Activated CD4-positive, alpha-beta T cell treated with anti-CD3 and anti-CD28 coated beads for 48 hours (primary cell): ENCODE results near the gene SV2A.
"Not testable (repeated sequence)": the region's sequence is repeated elsewhere in the genome, so short reads cannot be mapped to it uniquely, and the experiment has no call there.

ENCODE experiments used
- DNase-seq: peaks from one replicate; pipeline ENCODE4 v3.0.0-alpha.2; 2020

Gene SV2A

GRCh38 chr1:149885339-149886120 is 32.1 kb downstream of the SV2A start:
- DNase-seq, result peak; percentile 86

- peak; percentile 54 for DNase-seq
Measured at GRCh38 chr1:149884433-149885338, 33.0 kb downstream of the SV2A start.

DNA sequence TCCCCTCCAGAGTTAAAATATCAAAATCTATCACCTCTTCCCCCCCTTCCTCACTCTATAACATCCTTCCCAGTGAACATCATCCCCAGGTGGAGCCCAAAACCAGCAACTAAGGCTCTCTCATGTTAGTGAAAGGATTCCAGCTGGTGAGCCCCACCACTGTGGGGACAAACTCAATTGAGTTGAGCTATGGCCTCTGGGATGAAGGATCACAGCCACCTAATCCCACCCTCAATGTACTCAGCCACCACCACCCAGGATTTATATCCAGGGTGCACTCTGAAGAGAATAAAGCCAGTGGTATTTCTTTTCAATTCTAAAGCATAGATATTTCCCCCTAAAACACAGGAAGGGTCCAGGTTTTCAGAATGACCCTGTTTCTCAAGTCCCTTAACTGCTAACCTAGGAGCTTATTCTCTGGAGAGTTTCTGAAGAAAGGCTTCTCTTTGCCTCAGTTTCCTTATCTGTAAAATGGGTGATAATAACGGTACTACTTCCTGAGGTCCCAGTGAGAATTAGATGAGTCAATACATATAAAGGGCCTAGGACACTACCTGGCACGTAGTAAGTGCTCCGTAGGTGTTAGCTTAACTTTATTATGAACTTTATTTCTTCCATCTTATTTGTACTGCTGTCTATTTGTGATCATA is 33.9 kb downstream of the SV2A start:
- no peak for DNase-seq

DNA sequence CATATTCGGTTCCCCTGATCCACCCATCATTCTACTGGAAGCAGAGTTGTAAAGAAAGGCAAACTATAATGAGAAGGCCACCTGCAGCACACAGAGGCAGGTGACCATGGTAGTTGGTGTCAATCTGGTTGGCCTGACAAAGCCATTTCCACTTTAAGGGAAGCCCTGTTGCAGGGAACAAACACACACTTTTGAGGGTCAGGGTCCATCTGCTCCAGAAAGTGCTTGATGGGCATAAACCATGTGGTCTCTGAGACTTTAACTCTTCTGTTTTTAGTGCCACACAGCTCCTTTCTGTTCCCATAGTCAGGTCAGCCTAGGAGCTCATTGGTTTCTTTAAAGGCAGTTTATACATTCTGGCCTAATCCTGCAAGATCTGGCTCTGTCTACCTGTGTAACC is 35.8 kb downstream of the SV2A start:
- no peak for DNase-seq

GRCh38 chr1:149879556-149879955 is 38.1 kb downstream of the SV2A start:
- DNase-seq, result no peak

- no peak for DNase-seq
Measured at GRCh38 chr1:149877211-149877946, 40.3 kb downstream of the SV2A start.

- DNase-seq, result not testable (repeated sequence)
Measured at GRCh38 chr1:149873060-149873459, 44.6 kb downstream of the SV2A start.

DNA sequence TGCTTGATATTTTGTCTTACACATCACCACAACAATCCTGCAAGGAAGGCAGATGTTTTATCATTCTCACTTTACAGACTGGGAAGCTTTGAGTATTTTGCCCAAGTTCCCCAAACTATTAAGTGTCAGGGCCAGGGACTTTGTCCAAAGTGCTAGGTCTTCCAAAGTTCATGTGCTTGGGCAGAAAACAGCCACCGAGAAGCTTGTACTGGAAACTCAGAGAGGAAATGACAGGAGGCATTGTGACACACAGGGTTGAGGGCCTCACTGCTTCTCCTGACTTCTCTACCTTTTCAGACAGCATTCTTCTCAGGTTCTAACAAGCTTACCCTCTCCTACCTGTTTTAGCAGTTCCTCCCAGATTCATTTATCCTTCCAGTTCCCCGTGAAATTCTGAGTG is 50.8 kb downstream of the SV2A start:
- not testable (repeated sequence) for DNase-seq

GRCh38 chr1:149861497-149862054 is 56.1 kb downstream of the SV2A start:
- DNase-seq, result not testable (repeated sequence)

DNA sequence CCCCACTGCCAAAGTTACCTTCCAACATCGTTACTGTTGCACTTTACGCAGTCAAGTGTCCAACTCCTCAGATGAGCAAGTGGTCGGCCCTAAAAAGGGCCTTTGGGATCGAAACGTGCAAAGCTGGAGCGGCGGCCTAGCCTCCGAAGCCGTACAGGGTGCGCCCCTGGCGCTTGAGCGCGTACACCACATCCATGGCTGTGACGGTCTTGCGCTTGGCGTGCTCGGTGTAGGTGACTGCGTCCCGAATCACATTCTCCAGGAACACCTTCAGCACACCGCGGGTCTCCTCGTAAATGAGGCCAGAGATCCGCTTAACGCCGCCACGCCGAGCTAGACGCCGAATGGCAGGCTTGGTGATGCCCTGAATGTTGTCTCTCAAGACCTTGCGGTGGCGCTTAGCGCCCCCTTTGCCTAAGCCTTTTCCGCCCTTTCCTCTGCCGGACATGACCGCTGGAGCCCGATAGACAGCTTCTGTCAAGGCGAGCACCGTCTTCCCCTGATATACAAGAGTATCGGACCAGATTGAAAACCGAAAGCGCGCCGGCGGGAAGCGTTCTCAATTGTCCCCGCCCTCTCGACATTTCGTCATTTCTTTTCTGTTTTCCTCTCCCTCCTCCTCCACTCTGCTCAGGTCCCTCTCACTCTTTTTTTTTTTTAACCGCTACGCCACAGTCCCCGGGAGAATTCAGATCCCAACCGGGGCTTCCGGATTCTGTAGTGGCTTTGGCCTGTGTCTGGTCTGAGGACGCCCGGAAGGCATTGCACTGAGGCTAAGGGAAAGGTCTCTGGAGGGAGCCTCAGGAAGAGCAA is 56.8 kb downstream of the SV2A start:
- not testable (repeated sequence) for DNase-seq

DNA sequence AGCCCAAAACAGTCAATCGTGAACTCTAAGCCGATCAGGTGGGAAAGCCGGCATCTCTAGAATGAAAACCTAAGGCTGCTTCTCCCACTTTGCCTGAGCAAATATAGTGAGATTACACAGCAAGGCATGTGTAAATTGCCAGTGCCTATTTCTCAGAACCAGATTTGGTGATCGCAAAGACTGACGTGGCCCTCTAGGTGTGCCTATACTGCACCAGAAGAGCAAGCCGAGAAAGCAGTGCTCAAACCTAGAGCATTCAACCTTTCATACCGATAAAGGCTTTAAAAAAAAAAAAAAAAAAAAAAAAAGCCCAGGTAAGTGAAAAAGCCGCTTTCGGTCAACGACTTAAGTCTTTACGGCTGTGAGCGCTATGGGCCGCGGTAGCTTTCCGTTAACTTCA is 57.4 kb downstream of the SV2A start:
- DNase-seq, result not testable (repeated sequence)
